GM12878 (cell line): ENCODE results near the gene TOMM40L. TPM values are rescaled to one million over a fixed set of nuclear protein-coding genes. Genes with fewer than 3 reads are reported as not detected.

ENCODE experiments used
- ATAC-seq: fragments of 200-7000 bp; cut with Tn5 transposase; 3 replicates; pipeline ENCODE4 v1.9.1; 2020; ENCODE audit warnings: mild to moderate bottlenecking, moderate library complexity
- BruUV-seq: library from RNA; stranded (reverse); fragments of 400-500 nt; replicated peaks from 2 replicates; lab custom pipeline; 2021; lab: Mats Ljungman, UMichigan
- CTCF ChIA-PET: fragments of 300-600 bp; sonication (Branson Sonifier 250); formaldehyde crosslinking; extraction: SDS; loops from one replicate; lab custom pipeline; 2021; ENCODE audit warnings: inconsistent platforms; lab: Yijun Ruan, JAX
- POLR2A ChIA-PET: fragments of 350-600 bp; formaldehyde crosslinking; extraction: SDS; loops from one replicate; lab custom pipeline; 2021; ENCODE audit warnings: inconsistent platforms; lab: Charles Lee
- RAD21 ChIA-PET: fragments of 300-600 bp; sonication (Branson Sonifier 250); formaldehyde crosslinking; loops from one replicate; lab custom pipeline; 2023; ENCODE audit warnings: antibody characterized with exemption; ENCODE audit not compliant: unreplicated experiment; lab: Charles Lee
- SMC1A ChIA-PET: fragments of 300-600 bp; sonication (Branson Sonifier 250); formaldehyde crosslinking; loops from one replicate; lab custom pipeline; 2023; ENCODE audit not compliant: unreplicated experiment, uncharacterized antibody; lab: Charles Lee
- DNase-seq: peaks from one replicate; pipeline ENCODE4 v3.0.0-alpha.2; 2011; ENCODE audit warnings: low read depth, low spot score
- FAIRE-seq: peaks from 3 replicates; lab custom pipeline; 2011; peaks lifted over from hg19 to GRCh38; lab: Jason Lieb, UNC
- H2AFZ ChIP-seq: 2 replicates; pipeline ENCODE4 v1.6.0; 2011; ENCODE audit warnings: low read depth, low read length, control low read depth; ENCODE audit not compliant: control insufficient read depth
- H3K27ac ChIP-seq: 2 replicates; pipeline ENCODE4 v1.5.1; 2011; ENCODE audit warnings: control low read depth; ENCODE audit not compliant: control insufficient read depth, insufficient read depth
- H3K27me3 ChIP-seq, 2 experiments: replicated peaks in 1 of 2; 2 replicates each; pipeline versions ENCODE4 v1.6.0 to v1.6.1; 2011; ENCODE audit warnings: low read length in 1 of 2; ENCODE audit not compliant: control insufficient read depth in 2 of 2, insufficient read depth in 2 of 2
- H3K36me3 ChIP-seq, 2 experiments: 2 replicates each; pipeline ENCODE4 v1.5.1; 2011; ENCODE audit warnings: low read length in 1 of 2; ENCODE audit not compliant: control insufficient read depth in 2 of 2, insufficient read depth in 2 of 2
- H3K4me1 ChIP-seq: 2 replicates; pipeline ENCODE4 v1.6.1; 2011; ENCODE audit warnings: mild to moderate bottlenecking, low read length, moderate library complexity, mixed read lengths; ENCODE audit not compliant: control insufficient read depth, insufficient read depth
- H3K4me2 ChIP-seq: 2 replicates; pipeline ENCODE4 v1.6.0; 2011; ENCODE audit warnings: control low read depth; ENCODE audit not compliant: control insufficient read depth, insufficient read depth
- H3K4me3 ChIP-seq: fragments of 200-600 bp; sonication (generic); 2 replicates; pipeline ENCODE4 v1.5.1; 2016
- H3K79me2 ChIP-seq: 2 replicates; pipeline ENCODE4 v1.6.0; 2011; ENCODE audit warnings: low read length; ENCODE audit not compliant: control insufficient read depth, insufficient read depth
- H3K9ac ChIP-seq: 2 replicates; pipeline ENCODE4 v1.8.0; 2011; ENCODE audit warnings: low read length, control low read depth, mixed read lengths; ENCODE audit not compliant: control insufficient read depth, insufficient read depth
- H3K9me3 ChIP-seq: replicated peaks from 3 replicates; pipeline ENCODE4 v1.5.1; 2011; ENCODE audit warnings: mild to moderate bottlenecking, low read length; ENCODE audit not compliant: control insufficient read depth, insufficient read depth
- H4K20me1 ChIP-seq: 2 replicates; pipeline ENCODE4 v1.6.0; 2011; ENCODE audit not compliant: control insufficient read depth, insufficient read depth
- BMI1 ChIP-seq: fragments of 450-650 bp; IDR thresholded peaks from 2 replicates; pipeline ENCODE4 v1.6.1; 2016; ENCODE audit warnings: mild to moderate bottlenecking, moderate library complexity, borderline replicate concordance
- FOXK2 ChIP-seq: fragments of 450-650 bp; IDR thresholded peaks from 2 replicates; pipeline ENCODE4 v1.6.1; 2017; ENCODE audit warnings: mild to moderate bottlenecking, moderate library complexity
- HDAC6 ChIP-seq: fragments of 200-600 bp; sonication (generic); IDR thresholded peaks from one replicate; pipeline ENCODE4 v1.8.0; 2017; ENCODE audit warnings: antibody characterized with exemption; ENCODE audit not compliant: unreplicated experiment
- IRF3 ChIP-seq: fragments of 450-650 bp; IDR thresholded peaks from 2 replicates; pipeline ENCODE4 v1.6.1; 2014; ENCODE audit warnings: mild to moderate bottlenecking
- IRF5 ChIP-seq: fragments of 450-650 bp; IDR thresholded peaks from 2 replicates; pipeline ENCODE4 v1.6.1; 2017; ENCODE audit warnings: borderline replicate concordance
- NFIC ChIP-seq: IDR thresholded peaks from 2 replicates; pipeline ENCODE4 v1.6.1; 2012; ENCODE audit warnings: low read depth, mild to moderate bottlenecking, inconsistent platforms, low read length, moderate library complexity
- RAD21 ChIP-seq: IDR thresholded peaks from 2 replicates; pipeline ENCODE4 v1.6.1; 2011; ENCODE audit warnings: mild to moderate bottlenecking, low read depth, low read length, moderate library complexity; ENCODE audit not compliant: insufficient read depth
- RELA ChIP-seq: fragments of 450-650 bp; IDR thresholded peaks from 2 replicates; pipeline ENCODE4 v1.8.0; 2014; ENCODE audit warnings: borderline replicate concordance; ENCODE audit not compliant: partially characterized antibody
- SREBF2 ChIP-seq: IDR thresholded peaks from 2 replicates; pipeline ENCODE4 v1.6.1; 2012; ENCODE audit warnings: mild to moderate bottlenecking, low read length
- SRF ChIP-seq, 2 experiments: IDR thresholded peaks; 2 replicates each; pipeline ENCODE4 v1.6.1; 2011; ENCODE audit warnings: low read depth in 2 of 2, low read length in 2 of 2, mild to moderate bottlenecking in 1 of 2, moderate library complexity in 1 of 2
- STAT3 ChIP-seq: IDR thresholded peaks from 2 replicates; pipeline ENCODE4 v1.6.1; 2011; ENCODE audit warnings: low read depth, low read length, improper control_type of control experiment
- WGBS: methylation state at CpG from one replicate; pipeline ENCODE4 v1.1.6; 2016; ENCODE audit warnings: low lambda C conversion rate; ENCODE audit not compliant: insufficient replicate concordance, insufficient coverage; ENCODE audit errors: missing lambda C conversion rate; 5-methylcytosine and 5-hydroxymethylcytosine counted together
- in situ Hi-C: fragments of 300-500 bp; cut with MboI; formaldehyde crosslinking; loops from 9 replicates; pipeline ENCODE4 v1.14.3; 2018; ENCODE audit warnings: mixed read lengths
- intact Hi-C: fragments of 100-400 bp; cut with micrococcal nuclease; formaldehyde crosslinking; loops from one replicate; pipeline ENCODE4 v1.14.2; 2022; ENCODE audit not compliant: unreplicated experiment
- polyA plus RNA-seq, 11 experiments: library from polyadenylated mRNA; depleted of rRNA in 4 of 11; unstranded in 6 of 11; stranded (reverse) in 5 of 11; fragments of >200 nt; fragmentation: Nextera tagmentation in 4 of 11; fragmentation: Illumina TruSeq in 1 of 11; extraction: Ambion mirVana in 4 of 11; extraction: Trizol in 1 of 11; gene quantifications; 1 replicate in 1 of 11; 2 replicates in 10 of 11; pipeline versions ENCODE4 v1.2.1 to v1.2.3, GENCODE V29; 2011 to 2016; ENCODE audit warnings: inconsistent platforms in 2 of 11, missing spikeins in 2 of 11, low read depth in 1 of 11
- total RNA-seq, 4 experiments: library from RNA; depleted of rRNA in 3 of 4; stranded (reverse); fragments of >200 nt in 3 of 4; fragmentation: Illumina TruSeq in 1 of 4; extraction: Trizol in 1 of 4; gene quantifications; 2 replicates each; pipeline versions ENCODE4 v1.2.1 to v1.2.3, GENCODE V29; 2013 to 2021
- TF ChIP-seq, protein P1 (sequence below): fragments of 450-650 bp; IDR thresholded peaks from 2 replicates; pipeline ENCODE4 v1.6.1; 2018; ENCODE audit warnings: borderline replicate concordance, mild to moderate bottlenecking; ENCODE audit not compliant: partially characterized antibody
- TF ChIP-seq, protein P2 (sequence below): IDR thresholded peaks from 2 replicates; pipeline ENCODE4 v1.6.1; 2011; ENCODE audit warnings: low read depth, mild to moderate bottlenecking, low read length, moderate library complexity, borderline replicate concordance; ENCODE audit errors: extremely low read depth
- TF ChIP-seq, protein P3 (sequence below): fragments of 450-650 bp; IDR thresholded peaks from 2 replicates; pipeline ENCODE4 v1.6.1; 2017; ENCODE audit warnings: mild to moderate bottlenecking, moderate library complexity

The TOMM40L gene
- total and polyA plus RNA-seq, 10 of the 15 experiments (the other 5 are each of a cell fraction or from before 2014, with no cell fraction given): 5.9 to 21.6 (median 15.7) TPM

DNA sequence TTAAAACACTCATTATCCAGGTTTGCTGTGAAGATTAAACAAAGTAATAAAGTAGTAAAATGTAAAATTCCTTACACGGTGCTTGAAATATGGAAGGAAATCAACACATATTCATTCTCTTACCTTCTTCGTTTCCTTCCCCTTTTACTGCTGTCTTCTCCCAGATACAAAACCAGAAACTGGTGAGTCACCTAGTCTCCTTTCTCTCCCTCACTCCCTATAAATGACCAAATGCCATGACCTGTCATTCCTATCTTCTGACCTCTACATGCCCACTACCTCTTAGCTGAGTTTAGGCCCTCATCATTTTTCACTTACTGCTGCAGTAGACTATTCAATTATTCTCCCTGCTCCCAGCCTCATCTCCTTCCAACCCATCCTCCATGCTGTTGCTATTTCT is 16.5 kb downstream of the TOMM40L start:
- POLR2A ChIA-PET: no interaction called here
- no peak overlapping the region for H2AFZ ChIP-seq
- TF ChIP-seq HDAC6: no peak
- TF ChIP-seq, protein P1, sequence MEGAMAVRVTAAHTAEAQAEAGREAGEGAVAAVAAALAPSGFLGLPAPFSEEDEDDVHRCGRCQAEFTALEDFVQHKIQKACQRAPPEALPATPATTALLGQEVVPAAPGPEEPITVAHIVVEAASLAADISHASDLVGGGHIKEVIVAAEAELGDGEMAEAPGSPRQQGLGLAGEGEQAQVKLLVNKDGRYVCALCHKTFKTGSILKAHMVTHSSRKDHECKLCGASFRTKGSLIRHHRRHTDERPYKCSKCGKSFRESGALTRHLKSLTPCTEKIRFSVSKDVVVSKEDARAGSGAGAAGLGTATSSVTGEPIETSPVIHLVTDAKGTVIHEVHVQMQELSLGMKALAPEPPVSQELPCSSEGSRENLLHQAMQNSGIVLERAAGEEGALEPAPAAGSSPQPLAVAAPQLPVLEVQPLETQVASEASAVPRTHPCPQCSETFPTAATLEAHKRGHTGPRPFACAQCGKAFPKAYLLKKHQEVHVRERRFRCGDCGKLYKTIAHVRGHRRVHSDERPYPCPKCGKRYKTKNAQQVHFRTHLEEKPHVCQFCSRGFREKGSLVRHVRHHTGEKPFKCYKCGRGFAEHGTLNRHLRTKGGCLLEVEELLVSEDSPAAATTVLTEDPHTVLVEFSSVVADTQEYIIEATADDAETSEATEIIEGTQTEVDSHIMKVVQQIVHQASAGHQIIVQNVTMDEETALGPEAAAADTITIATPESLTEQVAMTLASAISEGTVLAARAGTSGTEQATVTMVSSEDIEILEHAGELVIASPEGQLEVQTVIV: no peak
- TF ChIP-seq IRF3: no peak
- no peak for TF ChIP-seq IRF5
- no peak for TF ChIP-seq FOXK2
- TF ChIP-seq, protein P2, sequence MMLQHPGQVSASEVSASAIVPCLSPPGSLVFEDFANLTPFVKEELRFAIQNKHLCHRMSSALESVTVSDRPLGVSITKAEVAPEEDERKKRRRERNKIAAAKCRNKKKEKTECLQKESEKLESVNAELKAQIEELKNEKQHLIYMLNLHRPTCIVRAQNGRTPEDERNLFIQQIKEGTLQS: no peak
- TF ChIP-seq NFIC: no peak
- no peak for TF ChIP-seq STAT3
- TF ChIP-seq RAD21: no peak
- no peak for TF ChIP-seq SREBF2
- TF ChIP-seq RELA: no peak
- TF ChIP-seq SRF (IDR thresholded peaks at IDR 0.05; ENCODE audit: low read depth in 2 of 2, low read length in 2 of 2): no peak
- TF ChIP-seq, protein P3, sequence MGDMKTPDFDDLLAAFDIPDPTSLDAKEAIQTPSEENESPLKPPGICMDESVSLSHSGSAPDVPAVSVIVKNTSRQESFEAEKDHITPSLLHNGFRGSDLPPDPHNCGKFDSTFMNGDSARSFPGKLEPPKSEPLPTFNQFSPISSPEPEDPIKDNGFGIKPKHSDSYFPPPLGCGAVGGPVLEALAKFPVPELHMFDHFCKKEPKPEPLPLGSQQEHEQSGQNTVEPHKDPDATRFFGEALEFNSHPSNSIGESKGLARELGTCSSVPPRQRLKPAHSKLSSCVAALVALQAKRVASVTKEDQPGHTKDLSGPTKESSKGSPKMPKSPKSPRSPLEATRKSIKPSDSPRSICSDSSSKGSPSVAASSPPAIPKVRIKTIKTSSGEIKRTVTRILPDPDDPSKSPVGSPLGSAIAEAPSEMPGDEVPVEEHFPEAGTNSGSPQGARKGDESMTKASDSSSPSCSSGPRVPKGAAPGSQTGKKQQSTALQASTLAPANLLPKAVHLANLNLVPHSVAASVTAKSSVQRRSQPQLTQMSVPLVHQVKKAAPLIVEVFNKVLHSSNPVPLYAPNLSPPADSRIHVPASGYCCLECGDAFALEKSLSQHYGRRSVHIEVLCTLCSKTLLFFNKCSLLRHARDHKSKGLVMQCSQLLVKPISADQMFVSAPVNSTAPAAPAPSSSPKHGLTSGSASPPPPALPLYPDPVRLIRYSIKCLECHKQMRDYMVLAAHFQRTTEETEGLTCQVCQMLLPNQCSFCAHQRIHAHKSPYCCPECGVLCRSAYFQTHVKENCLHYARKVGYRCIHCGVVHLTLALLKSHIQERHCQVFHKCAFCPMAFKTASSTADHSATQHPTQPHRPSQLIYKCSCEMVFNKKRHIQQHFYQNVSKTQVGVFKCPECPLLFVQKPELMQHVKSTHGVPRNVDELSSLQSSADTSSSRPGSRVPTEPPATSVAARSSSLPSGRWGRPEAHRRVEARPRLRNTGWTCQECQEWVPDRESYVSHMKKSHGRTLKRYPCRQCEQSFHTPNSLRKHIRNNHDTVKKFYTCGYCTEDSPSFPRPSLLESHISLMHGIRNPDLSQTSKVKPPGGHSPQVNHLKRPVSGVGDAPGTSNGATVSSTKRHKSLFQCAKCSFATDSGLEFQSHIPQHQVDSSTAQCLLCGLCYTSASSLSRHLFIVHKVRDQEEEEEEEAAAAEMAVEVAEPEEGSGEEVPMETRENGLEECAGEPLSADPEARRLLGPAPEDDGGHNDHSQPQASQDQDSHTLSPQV: no peak
- TF ChIP-seq BMI1: no peak

More for the DNA sequence above, 16.5 kb downstream of the TOMM40L start:
- RAD21 ChIA-PET: no interaction called here
- Histone ChIP-seq H4K20me1 (no peaks in the 10 kb centered on the region), H3K36me3 (no peaks in the 10 kb centered on the region), H3K9me3 (no peaks in the 10 kb centered on the region), H3K9ac (no peak overlapping the region), H3K27me3 (no peaks in the 10 kb centered on the region), H3K79me2 (no peaks in the 10 kb centered on the region), H3K4me2 (no peak overlapping the region), H3K27ac (no peak overlapping the region), H3K4me1 (no peaks in the 10 kb centered on the region), H3K4me3 (no peak overlapping the region)
- SMC1A ChIA-PET: no interaction called here
- DNase-seq (no peak), FAIRE-seq (no peak), ATAC-seq (no peak)
- in situ Hi-C loops (no loop called here), intact Hi-C loops (no loop called here)
- 0% methylated on average over 2 of the region's 2 CpGs for WGBS
- CTCF ChIA-PET: no interaction called here
- no TSS peak for BruUV-seq
